ENCODE results near the gene HORMAD2. TPM values are rescaled to one million over a fixed set of nuclear protein-coding genes. Genes with fewer than 3 reads are reported as not detected.
A peak's percentile ranks its signal among the peaks of the same experiment; 100 is the strongest.

Gene HORMAD2
- total and polyA plus RNA-seq, 2 donors (not counting 1 experiment from before 2014, with no cell fraction given) = not detected

DNA sequence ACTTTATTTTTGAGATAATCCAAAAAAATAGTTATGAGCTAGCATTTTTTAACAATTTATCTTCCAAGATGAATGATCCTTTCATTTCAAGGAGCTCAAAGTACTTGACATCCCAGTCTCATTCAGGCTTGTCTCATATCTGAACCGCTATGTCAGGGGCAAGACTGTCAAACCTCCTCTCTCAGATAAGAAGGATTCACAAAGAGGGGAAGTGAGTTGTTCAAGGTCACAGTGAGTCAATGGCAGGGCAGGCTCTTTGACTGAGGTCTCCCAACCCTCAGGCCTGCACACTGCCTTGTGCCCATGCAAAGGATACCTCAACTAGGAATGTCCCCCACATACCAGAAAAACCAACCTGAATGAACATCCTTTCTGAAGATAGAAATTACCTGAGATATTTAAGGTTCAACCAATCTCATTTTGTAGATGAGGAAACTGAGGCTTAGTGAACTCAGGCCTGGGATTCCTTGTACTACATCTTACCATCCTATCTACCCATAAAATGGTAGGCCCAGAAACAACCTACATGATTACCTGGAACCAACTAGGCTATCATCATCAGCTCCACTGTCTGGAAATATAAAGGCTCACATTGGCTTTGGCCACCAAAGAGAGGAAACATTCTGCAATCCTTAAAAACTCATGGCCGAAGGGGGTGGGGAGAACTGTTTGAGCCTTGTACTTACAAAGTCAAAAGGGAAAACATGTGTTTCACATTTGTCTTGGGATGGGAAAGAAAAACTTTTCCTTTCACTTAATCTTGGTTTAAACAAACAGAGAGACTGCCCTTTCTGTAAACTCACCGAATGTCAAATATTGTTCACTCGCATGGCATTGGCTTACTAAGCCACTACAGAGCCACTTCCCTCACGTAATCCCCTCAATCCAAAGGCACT, 115.2 kb downstream of the HORMAD2 start:
- no peaks in the 10 kb centered on the region for H3K27me3 ChIP-seq (ENCODE audit: control insufficient read depth, insufficient read depth, low read length)
- H4K20me1 ChIP-seq (ENCODE audit: control insufficient read depth, extremely low read depth, insufficient read depth, low read length) = no peaks in the 10 kb centered on the region
- TF ChIP-seq, protein P1, sequence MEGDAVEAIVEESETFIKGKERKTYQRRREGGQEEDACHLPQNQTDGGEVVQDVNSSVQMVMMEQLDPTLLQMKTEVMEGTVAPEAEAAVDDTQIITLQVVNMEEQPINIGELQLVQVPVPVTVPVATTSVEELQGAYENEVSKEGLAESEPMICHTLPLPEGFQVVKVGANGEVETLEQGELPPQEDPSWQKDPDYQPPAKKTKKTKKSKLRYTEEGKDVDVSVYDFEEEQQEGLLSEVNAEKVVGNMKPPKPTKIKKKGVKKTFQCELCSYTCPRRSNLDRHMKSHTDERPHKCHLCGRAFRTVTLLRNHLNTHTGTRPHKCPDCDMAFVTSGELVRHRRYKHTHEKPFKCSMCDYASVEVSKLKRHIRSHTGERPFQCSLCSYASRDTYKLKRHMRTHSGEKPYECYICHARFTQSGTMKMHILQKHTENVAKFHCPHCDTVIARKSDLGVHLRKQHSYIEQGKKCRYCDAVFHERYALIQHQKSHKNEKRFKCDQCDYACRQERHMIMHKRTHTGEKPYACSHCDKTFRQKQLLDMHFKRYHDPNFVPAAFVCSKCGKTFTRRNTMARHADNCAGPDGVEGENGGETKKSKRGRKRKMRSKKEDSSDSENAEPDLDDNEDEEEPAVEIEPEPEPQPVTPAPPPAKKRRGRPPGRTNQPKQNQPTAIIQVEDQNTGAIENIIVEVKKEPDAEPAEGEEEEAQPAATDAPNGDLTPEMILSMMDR (conservative IDR thresholded peaks at IDR 0.05 in 1 of 2, IDR thresholded peaks at IDR 0.05 in 1 of 2; ENCODE audit: low read depth in 1 of 2, low read length in 2 of 2) = no peak
- peak overlapping the region; percentile 21 for H3K9ac ChIP-seq (ENCODE audit: insufficient read depth, low read length)
- no peaks in the 10 kb centered on the region for H3K79me2 ChIP-seq (ENCODE audit: control insufficient read depth, insufficient read depth, low read length)
- peak overlapping the region; percentile 96 for H3K27ac ChIP-seq (ENCODE audit: insufficient read depth, low read length)
- no peaks in the 10 kb centered on the region for H3K36me3 ChIP-seq (ENCODE audit: control insufficient read depth, insufficient read depth, low read length)
- H3K4me2 ChIP-seq (ENCODE audit: extremely low read depth, insufficient read depth, low read length) = peak overlapping the region; percentile 55
- DNase-seq (ENCODE audit: low read depth in 2 of 2) = peak; percentile 25 to 45
- H3K4me3 ChIP-seq (replicated peaks in 1 of 4; ENCODE audit: control extremely low read depth in 1 of 4, insufficient read depth in 1 of 4, low read depth in 3 of 4, low read length in 4 of 4) = peak overlapping the region in 2 of 4 experiments; percentile 20 to 29
- peaks cover 25% of the 10 kb centered on the region for H3K4me1 ChIP-seq (ENCODE audit: control insufficient read depth, extremely low read depth, insufficient read depth, low read length)
- H2AFZ ChIP-seq (ENCODE audit: low read length) = no peak overlapping the region
- H3K9me3 ChIP-seq (ENCODE audit: control insufficient read depth, insufficient read depth, low read depth, low read length) = no peaks in the 10 kb centered on the region

DNA sequence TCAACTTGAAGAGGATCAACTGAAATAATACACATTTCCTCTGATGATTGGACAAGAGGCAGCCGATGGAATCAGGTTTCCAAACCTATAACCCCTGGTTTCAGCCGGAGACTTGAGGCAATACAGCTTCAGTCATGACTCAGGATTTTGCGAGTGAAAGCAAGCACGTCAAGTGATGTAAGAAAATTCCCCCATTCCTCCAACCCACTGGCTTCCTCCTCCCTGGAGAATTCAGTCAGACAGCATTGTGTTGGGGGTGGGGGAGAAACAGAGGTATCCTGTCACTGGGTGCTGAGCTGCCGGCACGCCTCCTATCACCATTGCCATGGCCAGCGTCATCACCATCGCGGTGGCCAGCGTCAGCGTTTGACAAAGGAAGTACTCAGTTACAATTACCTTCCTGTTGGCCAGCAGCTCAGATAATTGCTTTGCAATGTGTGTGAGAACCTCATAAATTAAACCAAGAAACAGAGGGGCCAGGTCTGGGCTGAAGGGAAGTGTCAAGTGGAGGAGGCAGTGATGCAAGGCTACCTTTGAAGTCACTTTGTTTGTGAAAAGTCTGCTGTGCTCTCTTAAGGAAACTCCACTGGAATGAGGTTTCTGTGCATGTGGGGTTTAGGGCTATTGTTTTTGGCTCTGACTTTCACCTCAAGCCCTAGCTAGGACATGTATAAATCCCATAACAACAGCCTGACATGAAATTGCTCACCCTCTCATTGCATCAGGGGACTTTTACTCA, 116.0 kb downstream of the HORMAD2 start:
- Histone ChIP-seq H2AFZ (ENCODE audit: low read length) (no peak overlapping the region), H4K20me1 (ENCODE audit: control insufficient read depth, extremely low read depth, insufficient read depth, low read length) (no peaks in the 10 kb centered on the region), H3K27me3 (ENCODE audit: control insufficient read depth, insufficient read depth, low read length) (no peaks in the 10 kb centered on the region), H3K4me1 (ENCODE audit: control insufficient read depth, extremely low read depth, insufficient read depth, low read length) (peaks cover 23% of the 10 kb centered on the region), H3K4me2 (ENCODE audit: extremely low read depth, insufficient read depth, low read length) (peak overlapping the region; percentile 33), H3K4me3 (replicated peaks in 1 of 4; ENCODE audit: control extremely low read depth in 1 of 4, insufficient read depth in 1 of 4, low read depth in 3 of 4, low read length in 4 of 4) (peak overlapping the region in 2 of 4 experiments; percentile 20 to 24), H3K9ac (ENCODE audit: insufficient read depth, low read length) (peak overlapping the region; percentile 70), H3K36me3 (ENCODE audit: control insufficient read depth, insufficient read depth, low read length) (no peaks in the 10 kb centered on the region), H3K27ac (ENCODE audit: insufficient read depth, low read length) (peak overlapping the region; percentile 96), H3K9me3 (ENCODE audit: control insufficient read depth, insufficient read depth, low read depth, low read length) (no peaks in the 10 kb centered on the region), H3K79me2 (ENCODE audit: control insufficient read depth, insufficient read depth, low read length) (no peaks in the 10 kb centered on the region)
- TF ChIP-seq EZH2 (IDR thresholded peaks at IDR 0.05; ENCODE audit: low read length, missing control alignments) = no peak
- peak; percentile 100 for DNase-seq (ENCODE audit: low read depth in 2 of 2)

DNA sequence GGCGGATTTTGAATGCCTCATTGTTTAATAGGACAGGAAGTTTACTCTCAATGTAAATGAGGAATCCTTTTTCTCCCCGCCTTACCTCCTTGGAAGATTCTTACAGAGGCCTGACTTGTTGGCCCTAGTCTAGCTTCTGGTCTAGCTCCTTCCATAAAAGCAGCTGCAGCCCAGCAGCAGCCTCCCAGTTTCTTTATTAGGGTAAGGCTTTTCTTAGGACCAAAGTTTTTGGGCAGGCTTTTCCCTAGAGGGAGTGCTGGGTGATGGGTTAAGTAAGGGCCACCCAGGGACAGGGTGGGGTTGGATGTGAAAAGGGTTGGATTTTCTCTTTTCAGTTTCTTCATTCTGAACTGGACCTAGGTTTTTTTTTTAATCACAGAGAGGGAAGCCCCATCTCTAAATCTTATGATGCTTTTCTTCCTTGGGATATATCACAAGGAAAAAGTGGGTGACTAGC, 116.6 kb downstream of the HORMAD2 start:
- Histone ChIP-seq H3K9ac (ENCODE audit: insufficient read depth, low read length) (peak overlapping the region; percentile 70), H3K4me1 (ENCODE audit: control insufficient read depth, extremely low read depth, insufficient read depth, low read length) (peaks cover 23% of the 10 kb centered on the region), H3K27ac (ENCODE audit: insufficient read depth, low read length) (peak overlapping the region; percentile 96), H4K20me1 (ENCODE audit: control insufficient read depth, extremely low read depth, insufficient read depth, low read length) (no peaks in the 10 kb centered on the region), H2AFZ (ENCODE audit: low read length) (no peak overlapping the region), H3K4me2 (ENCODE audit: extremely low read depth, insufficient read depth, low read length) (peak overlapping the region; percentile 48), H3K36me3 (ENCODE audit: control insufficient read depth, insufficient read depth, low read length) (no peaks in the 10 kb centered on the region), H3K79me2 (ENCODE audit: control insufficient read depth, insufficient read depth, low read length) (no peaks in the 10 kb centered on the region), H3K9me3 (ENCODE audit: control insufficient read depth, insufficient read depth, low read depth, low read length) (no peaks in the 10 kb centered on the region), H3K27me3 (ENCODE audit: control insufficient read depth, insufficient read depth, low read length) (no peaks in the 10 kb centered on the region), H3K4me3 (replicated peaks in 1 of 4; ENCODE audit: control extremely low read depth in 1 of 4, insufficient read depth in 1 of 4, low read depth in 3 of 4, low read length in 4 of 4) (peak overlapping the region in 1 of 4 experiments; percentile 20)
- no peak for TF ChIP-seq EZH2 (IDR thresholded peaks at IDR 0.05; ENCODE audit: low read length, missing control alignments)
- TF ChIP-seq, protein P1 (conservative IDR thresholded peaks at IDR 0.05 in 1 of 2, IDR thresholded peaks at IDR 0.05 in 1 of 2; ENCODE audit: low read depth in 1 of 2, low read length in 2 of 2) = no peak
- DNase-seq (ENCODE audit: low read depth in 2 of 2) = no peak
